GM23248 (cell line): Measurements from ENCODE around the gene SRGAP2C.
"Not testable (repeated sequence)": the region's sequence is repeated elsewhere in the genome, so short reads cannot be mapped to it uniquely, and the experiment has no call there.

Source experiments
- EZH2 ChIP-seq: fragments of 200-600 bp; sonication (generic); IDR thresholded peaks from 2 replicates; pipeline ENCODE4 v1.6.1; 2018; ENCODE audit warnings: antibody characterized with exemption, mild to moderate bottlenecking; ENCODE audit not compliant: insufficient read depth, poor library complexity, severe bottlenecking
- EZH2phosphoT487 ChIP-seq: fragments of 200-600 bp; sonication (generic); IDR thresholded peaks from 2 replicates; pipeline ENCODE4 v1.6.1; 2018; ENCODE audit warnings: antibody characterized with exemption, moderate library complexity, mild to moderate bottlenecking, low read depth; ENCODE audit not compliant: insufficient read depth

DNA sequence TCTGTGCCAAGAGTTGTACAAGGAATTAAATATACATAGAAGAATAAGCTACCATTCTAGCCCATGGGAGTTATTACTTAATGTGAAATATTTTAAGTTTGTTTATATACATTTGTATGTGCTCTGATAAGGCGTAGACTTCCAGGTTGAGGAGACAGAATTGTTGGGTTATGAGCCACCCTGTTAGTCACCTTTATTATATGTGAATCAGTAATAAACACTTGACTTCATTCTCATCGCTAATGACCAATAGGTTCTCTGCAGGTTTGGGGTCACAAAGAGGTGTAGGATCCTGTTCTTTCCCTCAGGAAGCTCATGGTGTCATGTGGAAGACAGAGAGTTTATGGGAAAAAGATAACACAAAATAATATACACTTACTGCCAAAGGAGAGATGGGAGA, 117.1 kb downstream of the SRGAP2C start:
- not testable (repeated sequence) for TF ChIP-seq EZH2, EZH2phosphoT487
